Mucosa of descending colon (tissue), 3 donors: ENCODE data around the gene BAHD1. TPM values are rescaled to one million over a fixed set of nuclear protein-coding genes. Genes with fewer than 3 reads are reported as not detected.

ENCODE experiments used
- ATAC-seq: fragments of 200-7000 bp; cut with Tn5 transposase; one replicate; pipeline ENCODE4 v1.9.1; 2020; ENCODE audit warnings: mild to moderate bottlenecking, moderate library complexity
- DNase-seq, 3 donors: peaks; one replicate each; pipeline ENCODE4 v3.0.0-alpha.2; 2020
- H3K36me3 ChIP-seq: fragments of 200-600 bp; one replicate; pipeline ENCODE4 v1.8.0; 2021; ENCODE audit warnings: low read depth, mild to moderate bottlenecking
- H3K4me1 ChIP-seq: fragments of 200-600 bp; one replicate; pipeline ENCODE4 v1.8.0; 2021; ENCODE audit warnings: low read depth, mild to moderate bottlenecking
- H3K4me3 ChIP-seq: fragments of 200-600 bp; one replicate; pipeline ENCODE4 v1.8.0; 2021; ENCODE audit warnings: mild to moderate bottlenecking
- H3K9me3 ChIP-seq: fragments of 200-600 bp; one replicate; pipeline ENCODE4 v1.8.0; 2021; ENCODE audit warnings: mild to moderate bottlenecking
- intact Hi-C, 2 donors: fragments of 100-400 bp; cut with DNase I in 1 of 2; cut with micrococcal nuclease in 1 of 2; formaldehyde crosslinking; loops; one replicate each; pipeline versions ENCODE4 v1.11.0 to v1.11.1; 2022; cut with DNase I, micrococcal nuclease
- total RNA-seq, 3 donors: library from RNA; stranded (reverse); fragmentation: NEBNext Ultra II Directional in 2 of 3; extraction: Animal tissue kit (Norgen Biotek cat#: 25700) in 2 of 3; gene quantifications; one replicate each; pipeline versions ENCODE4 v1.2.1 to v1.2.4, GENCODE V29; 2021 to 2023
- TF ChIP-seq, protein P1 (sequence below): fragments of 200-600 bp; IDR thresholded peaks from one replicate; pipeline ENCODE4 v1.8.0; 2022; ENCODE audit warnings: antibody characterized with exemption, mild to moderate bottlenecking
- donor health status: DM: no; HTN: no; CAD: no; lungs with moderate emphysema.
- donor health status: DM: no; HTN: no; CAD: no.
- donor health status: DM: no; HTN: yes; CAD: no.

BAHD1 gene
- total RNA-seq, 3 donors from 2014 or later: 26.9 to 32.2 (median 31.1) TPM

DNA sequence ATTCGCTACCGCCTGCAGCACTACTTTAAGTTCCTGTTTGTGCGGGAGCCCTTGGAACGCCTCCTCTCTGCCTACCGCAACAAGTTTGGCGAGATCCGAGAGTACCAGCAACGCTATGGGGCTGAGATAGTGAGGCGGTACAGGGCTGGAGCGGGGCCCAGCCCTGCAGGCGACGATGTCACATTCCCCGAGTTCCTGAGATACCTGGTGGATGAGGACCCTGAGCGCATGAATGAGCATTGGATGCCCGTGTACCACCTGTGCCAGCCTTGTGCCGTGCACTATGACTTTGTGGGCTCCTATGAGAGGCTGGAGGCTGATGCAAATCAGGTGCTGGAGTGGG is 31.0 kb downstream of the BAHD1 start:
- no peaks in the 10 kb centered on the region for H3K36me3 ChIP-seq
- intact Hi-C loops: no loop called here
- DNase-seq (no peak), ATAC-seq (peak; percentile 40)
- no peaks in the 10 kb centered on the region for H3K9me3 ChIP-seq
- peak overlapping the region; percentile 51 for H3K4me3 ChIP-seq
- H3K4me1 ChIP-seq: peaks cover 6% of the 10 kb centered on the region
- TF ChIP-seq, protein P1, sequence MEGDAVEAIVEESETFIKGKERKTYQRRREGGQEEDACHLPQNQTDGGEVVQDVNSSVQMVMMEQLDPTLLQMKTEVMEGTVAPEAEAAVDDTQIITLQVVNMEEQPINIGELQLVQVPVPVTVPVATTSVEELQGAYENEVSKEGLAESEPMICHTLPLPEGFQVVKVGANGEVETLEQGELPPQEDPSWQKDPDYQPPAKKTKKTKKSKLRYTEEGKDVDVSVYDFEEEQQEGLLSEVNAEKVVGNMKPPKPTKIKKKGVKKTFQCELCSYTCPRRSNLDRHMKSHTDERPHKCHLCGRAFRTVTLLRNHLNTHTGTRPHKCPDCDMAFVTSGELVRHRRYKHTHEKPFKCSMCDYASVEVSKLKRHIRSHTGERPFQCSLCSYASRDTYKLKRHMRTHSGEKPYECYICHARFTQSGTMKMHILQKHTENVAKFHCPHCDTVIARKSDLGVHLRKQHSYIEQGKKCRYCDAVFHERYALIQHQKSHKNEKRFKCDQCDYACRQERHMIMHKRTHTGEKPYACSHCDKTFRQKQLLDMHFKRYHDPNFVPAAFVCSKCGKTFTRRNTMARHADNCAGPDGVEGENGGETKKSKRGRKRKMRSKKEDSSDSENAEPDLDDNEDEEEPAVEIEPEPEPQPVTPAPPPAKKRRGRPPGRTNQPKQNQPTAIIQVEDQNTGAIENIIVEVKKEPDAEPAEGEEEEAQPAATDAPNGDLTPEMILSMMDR: no peak

DNA sequence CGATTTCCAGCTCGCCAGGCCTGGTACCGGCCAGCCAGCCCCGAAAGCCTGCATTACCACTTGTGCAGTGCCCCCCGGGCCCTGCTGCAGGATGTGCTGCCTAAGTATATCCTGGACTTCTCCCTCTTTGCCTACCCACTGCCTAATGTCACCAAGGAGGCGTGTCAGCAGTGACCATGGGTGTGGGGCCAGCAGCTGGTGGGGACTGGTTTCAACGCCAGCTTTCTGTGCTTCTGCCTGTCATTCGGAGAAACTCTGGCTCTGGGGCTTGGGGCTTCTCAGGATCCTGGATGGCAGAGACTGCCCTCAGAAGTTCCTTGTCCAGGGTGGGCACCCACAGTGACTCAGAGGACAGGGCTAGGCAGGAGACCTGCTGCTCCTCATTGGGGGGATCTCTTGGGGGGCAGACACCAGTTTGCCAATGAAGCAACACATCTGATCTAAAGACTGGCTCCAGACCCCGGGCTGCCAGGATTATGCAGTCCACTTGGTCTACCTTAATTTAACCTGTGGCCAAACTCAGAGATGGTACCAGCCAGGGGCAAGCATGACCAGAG is 31.5 kb downstream of the BAHD1 start:
- no peak for ATAC-seq
- Histone ChIP-seq H3K9me3 (no peaks in the 10 kb centered on the region), H3K4me3 (no peak overlapping the region), H3K4me1 (peaks cover 6% of the 10 kb centered on the region), H3K36me3 (no peaks in the 10 kb centered on the region)
- TF ChIP-seq, protein P1: no peak
- intact Hi-C loops: no loop called here
- no peak for DNase-seq

DNA sequence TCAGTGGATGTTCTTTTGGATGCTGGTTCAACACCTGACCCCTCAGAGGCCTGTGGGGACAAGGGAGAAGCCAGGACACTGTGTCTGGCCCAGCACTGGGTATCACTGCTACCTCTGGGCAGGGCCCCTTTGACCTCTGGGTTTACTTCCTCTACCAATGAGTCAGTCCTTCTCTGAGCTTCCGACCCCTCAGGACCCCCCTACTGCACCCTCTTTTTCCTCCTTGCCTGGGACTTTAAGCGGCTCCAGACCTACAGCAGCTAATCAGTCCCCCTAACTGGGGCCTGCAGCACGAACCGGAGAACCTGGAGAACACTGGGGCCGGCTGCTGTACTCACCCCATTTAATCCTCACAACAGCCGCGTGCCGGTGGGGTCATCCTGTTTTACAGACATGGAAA is 33.8 kb downstream of the BAHD1 start:
- Histone ChIP-seq H3K4me3 (no peak overlapping the region), H3K36me3 (no peaks in the 10 kb centered on the region), H3K9me3 (no peaks in the 10 kb centered on the region), H3K4me1 (peaks cover 6% of the 10 kb centered on the region)
- no peak for ATAC-seq
- DNase-seq: no peak
- intact Hi-C loops: no loop called here
- TF ChIP-seq, protein P1: no peak

DNA sequence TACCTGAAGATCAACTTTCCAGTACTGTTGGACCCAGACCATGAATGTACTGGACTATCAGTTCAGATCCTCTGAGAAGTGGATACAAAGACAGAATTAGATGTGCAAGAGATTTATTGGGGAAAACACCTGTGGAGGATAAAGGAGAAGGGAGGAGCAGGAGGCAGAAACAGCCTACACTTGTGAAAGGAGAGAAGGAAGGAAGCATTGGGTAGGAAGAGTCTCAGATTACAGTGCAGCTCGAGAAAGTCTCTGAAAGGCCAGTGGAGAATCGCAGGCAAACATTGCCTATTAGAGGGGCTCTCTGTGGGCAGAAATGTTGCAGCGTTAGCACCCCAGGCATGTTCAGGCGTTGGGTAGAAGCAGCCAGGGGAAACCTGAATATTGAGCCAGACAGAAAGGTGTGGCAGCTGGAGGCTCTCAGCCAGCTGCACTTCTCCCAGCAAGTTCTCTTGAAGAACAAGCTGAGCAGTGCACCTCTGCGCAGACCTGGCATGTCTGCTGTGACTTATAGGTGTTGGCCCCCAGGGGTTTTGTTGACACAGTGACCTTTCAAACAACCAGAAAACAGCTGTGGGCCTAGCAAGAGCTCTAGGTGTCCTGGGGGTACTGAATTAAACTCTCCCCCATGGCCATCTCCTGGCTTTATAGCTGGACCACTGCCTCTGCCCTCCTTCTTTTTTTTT is 37.0 kb downstream of the BAHD1 start:
- no peak overlapping the region for H3K4me3 ChIP-seq
- H3K36me3 ChIP-seq: no peaks in the 10 kb centered on the region
- no peaks in the 10 kb centered on the region for H3K4me1 ChIP-seq
- H3K9me3 ChIP-seq: no peaks in the 10 kb centered on the region
- peak; percentile 19 for ATAC-seq
- TF ChIP-seq, protein P1: no peak
- DNase-seq: no peak
- intact Hi-C loops: no loop called here

DNA sequence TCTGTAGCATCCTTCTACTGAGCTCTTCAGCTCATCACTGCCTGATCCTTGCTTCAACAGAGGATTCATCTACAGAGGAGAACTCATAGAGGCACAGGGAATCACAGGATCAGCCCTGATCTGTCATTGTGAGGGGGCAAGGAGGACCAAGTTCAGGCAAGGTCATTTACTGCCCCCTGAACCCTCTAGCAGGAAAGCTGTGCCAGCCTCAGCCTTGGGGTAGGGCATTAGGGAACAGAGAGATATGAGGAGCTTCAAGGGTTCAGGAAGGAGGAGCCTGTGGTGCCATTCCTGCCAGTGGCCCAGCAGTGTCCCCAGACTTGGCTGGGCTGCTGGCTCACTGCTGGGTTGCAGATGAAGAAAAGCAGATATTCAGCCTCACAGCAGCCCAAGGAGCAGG is 38.3 kb downstream of the BAHD1 start:
- no peaks in the 10 kb centered on the region for H3K36me3 ChIP-seq
- intact Hi-C loops: no loop called here
- no peaks in the 10 kb centered on the region for H3K4me1 ChIP-seq
- H3K4me3 ChIP-seq: no peak overlapping the region
- ATAC-seq (no peak), DNase-seq (no peak)
- H3K9me3 ChIP-seq: no peaks in the 10 kb centered on the region
- TF ChIP-seq, protein P1: no peak
